ES-I3 (cell line): ENCODE data around the gene ITPKB.

ENCODE experiments used
- H3K36me3 ChIP-seq: 2 replicates; pipeline ENCODE4 v1.6.1; 2013; ENCODE audit warnings: mild to moderate bottlenecking, low read length, control low read depth, moderate library complexity; ENCODE audit not compliant: insufficient read depth
- H3K4me1 ChIP-seq: 2 replicates; pipeline ENCODE4 v1.6.1; 2013; ENCODE audit warnings: mild to moderate bottlenecking, control low read depth, low read length; ENCODE audit not compliant: insufficient read depth
- H3K9ac ChIP-seq: 2 replicates; pipeline ENCODE4 v1.6.1; 2013; ENCODE audit warnings: low read depth, mild to moderate bottlenecking, low read length, moderate library complexity
- H3K9me3 ChIP-seq: 2 replicates; pipeline ENCODE4 v1.6.1; 2013; ENCODE audit warnings: mild to moderate bottlenecking, low read length, moderate library complexity; ENCODE audit not compliant: control insufficient read depth, insufficient read depth

ITPKB gene

GRCh38 chr1:226682871-226683814, 55.9 kb downstream of the ITPKB start:
- no peaks in the 10 kb centered on the region for H3K36me3 ChIP-seq
- H3K9ac ChIP-seq, result no peak overlapping the region

GRCh38 chr1:226681652-226682493, 57.2 kb downstream of the ITPKB start:
- Histone ChIP-seq H3K4me1 (peaks cover 15% of the 10 kb centered on the region), H3K9ac (no peak overlapping the region), H3K9me3 (no peaks in the 10 kb centered on the region), H3K36me3 (no peaks in the 10 kb centered on the region)

More at GRCh38 chr1:226682871-226683814, 55.9 kb downstream of the ITPKB start:
- Histone ChIP-seq H3K4me1 (peaks cover 15% of the 10 kb centered on the region), H3K9me3 (no peaks in the 10 kb centered on the region)

- Histone ChIP-seq H3K9me3 (no peaks in the 10 kb centered on the region), H3K36me3 (no peaks in the 10 kb centered on the region), H3K4me1 (peaks cover 15% of the 10 kb centered on the region), H3K9ac (no peak overlapping the region; the same call in 1 of the 2 replicates)
These were observed 58.4 kb downstream of the ITPKB start for GRCh38 chr1:226680653-226681052.

- no peaks in the 10 kb centered on the region for H3K36me3 ChIP-seq
- peak overlapping the region; percentile 39; the same call in 1 of the 2 replicates for H3K9ac ChIP-seq
- no peaks in the 10 kb centered on the region for H3K9me3 ChIP-seq
- peaks cover 15% of the 10 kb centered on the region for H3K4me1 ChIP-seq
These were observed 59.1 kb downstream of the ITPKB start for GRCh38 chr1:226679853-226680516.

GRCh38 chr1:226679262-226679661, 59.8 kb downstream of the ITPKB start:
- H3K36me3 ChIP-seq, result no peaks in the 10 kb centered on the region
- H3K4me1 ChIP-seq, result peaks cover 15% of the 10 kb centered on the region
- no peaks in the 10 kb centered on the region for H3K9me3 ChIP-seq
- H3K9ac ChIP-seq, result no peak overlapping the region

GRCh38 chr1:226678701-226679100, 60.4 kb downstream of the ITPKB start:
- Histone ChIP-seq H3K9me3 (no peaks in the 10 kb centered on the region), H3K4me1 (peaks cover 15% of the 10 kb centered on the region), H3K9ac (no peak overlapping the region), H3K36me3 (no peaks in the 10 kb centered on the region)

GRCh38 chr1:226678251-226678650, 60.8 kb downstream of the ITPKB start:
- Histone ChIP-seq H3K4me1 (peaks cover 15% of the 10 kb centered on the region), H3K36me3 (no peaks in the 10 kb centered on the region)

GRCh38 chr1:226677027-226678020, 61.8 kb downstream of the ITPKB start:
- Histone ChIP-seq H3K9me3 (no peaks in the 10 kb centered on the region), H3K36me3 (no peaks in the 10 kb centered on the region), H3K4me1 (peaks cover 15% of the 10 kb centered on the region), H3K9ac (no peak overlapping the region)

More at GRCh38 chr1:226678251-226678650, 60.8 kb downstream of the ITPKB start:
- Histone ChIP-seq H3K9me3 (no peaks in the 10 kb centered on the region), H3K9ac (no peak overlapping the region)

- Histone ChIP-seq H3K36me3 (no peaks in the 10 kb centered on the region), H3K4me1 (peaks cover 15% of the 10 kb centered on the region), H3K9me3 (no peaks in the 10 kb centered on the region), H3K9ac (no peak overlapping the region)
These were observed 62.7 kb downstream of the ITPKB start for GRCh38 chr1:226676381-226676780.

GRCh38 chr1:226675715-226676357, 63.2 kb downstream of the ITPKB start:
- Histone ChIP-seq H3K9me3 (no peaks in the 10 kb centered on the region), H3K4me1 (peaks cover 10% of the 10 kb centered on the region), H3K9ac (no peak overlapping the region), H3K36me3 (no peaks in the 10 kb centered on the region)

GRCh38 chr1:226674892-226675714, 64.0 kb downstream of the ITPKB start:
- Histone ChIP-seq H3K9me3 (no peaks in the 10 kb centered on the region), H3K36me3 (no peaks in the 10 kb centered on the region), H3K4me1 (0 out of 2 replicates have a peak, but pooled peaks cover 6% of the 10 kb centered on the region), H3K9ac (no peak overlapping the region)

- Histone ChIP-seq H3K9ac (no peak overlapping the region), H3K4me1 (0 out of 2 replicates have a peak, but pooled peaks cover 5% of the 10 kb centered on the region)
These were observed 66.7 kb downstream of the ITPKB start for GRCh38 chr1:226672339-226672762.

More at GRCh38 chr1:226672339-226672762, 66.7 kb downstream of the ITPKB start:
- Histone ChIP-seq H3K9me3 (no peaks in the 10 kb centered on the region), H3K36me3 (no peaks in the 10 kb centered on the region)
